Calu3 (cell line): ENCODE measurements around the gene TIMM22. TPM values are rescaled to one million over a fixed set of nuclear protein-coding genes. Genes with fewer than 3 reads are reported as not detected.
A peak's percentile ranks its signal among the peaks of the same experiment; 100 is the strongest.

Source experiments
- BruUV-seq: library from RNA; stranded (reverse); fragments of 400-500 nt; replicated peaks from 2 replicates; lab custom pipeline; 2021; lab: Mats Ljungman, UMichigan
- CTCF ChIA-PET: fragments of 300-600 bp; sonication (Branson Sonifier 250); formaldehyde crosslinking; loops from one replicate; lab custom pipeline; 2022; ENCODE audit warnings: antibody characterized with exemption; lab: Charles Lee
- DNase-seq: peaks from one replicate; pipeline ENCODE4 v3.0.0; 2022
- H3K27ac Mint-ChIP-seq: one replicate; pipeline ENCODE4 v1.8.0; 2022; ENCODE audit warnings: mixed read lengths; ENCODE audit not compliant: unreplicated experiment
- H3K27me3 Mint-ChIP-seq: one replicate; pipeline ENCODE4 v1.8.0; 2022; ENCODE audit warnings: mixed read lengths; ENCODE audit not compliant: unreplicated experiment
- H3K36me3 Mint-ChIP-seq: one replicate; pipeline ENCODE4 v1.8.0; 2022; ENCODE audit warnings: mild to moderate bottlenecking, moderate library complexity, mixed read lengths; ENCODE audit not compliant: insufficient read depth, unreplicated experiment
- H3K4me1 Mint-ChIP-seq: one replicate; pipeline ENCODE4 v1.8.0; 2022; ENCODE audit warnings: mild to moderate bottlenecking, low read depth, mixed read lengths; ENCODE audit not compliant: unreplicated experiment
- H3K4me3 Mint-ChIP-seq: one replicate; pipeline ENCODE4 v1.8.0; 2022; ENCODE audit warnings: mild to moderate bottlenecking, low read depth, moderate library complexity, mixed read lengths; ENCODE audit not compliant: unreplicated experiment
- H3K9me3 Mint-ChIP-seq: one replicate; pipeline ENCODE4 v1.8.0; 2022; ENCODE audit warnings: low read depth, mixed read lengths; ENCODE audit not compliant: unreplicated experiment
- CTCF ChIP-seq: fragments of 200-600 bp; IDR thresholded peaks from one replicate; pipeline ENCODE4 v1.8.0; 2022; ENCODE audit warnings: antibody characterized with exemption; ENCODE audit not compliant: unreplicated experiment
- intact Hi-C: fragments of 100-400 bp; cut with micrococcal nuclease; formaldehyde crosslinking; loops from one replicate; pipeline ENCODE4 v1.10.0; 2022; ENCODE audit not compliant: unreplicated experiment
- total RNA-seq: library from RNA; stranded (reverse); gene quantifications from 2 replicates; pipeline ENCODE4 v1.2.3, GENCODE V29; 2022

Gene TIMM22
- total RNA-seq, 1 experiment from 2014 or later = 7.2 TPM

- no TSS peak for BruUV-seq
- no peak for DNase-seq
Observed at GRCh38 chr17:1000597-1001461, 3.9 kb downstream of the TIMM22 start.

GRCh38 chr17:1001640-1002411, 4.9 kb downstream of the TIMM22 start:
- intact Hi-C loops = no loop called here
- DNase-seq = no peak
- BruUV-seq = no TSS peak
- Mint-ChIP-seq H3K9me3 (no peaks in the 10 kb centered on the region), H3K27me3 (no peaks in the 10 kb centered on the region), H3K27ac (peak overlapping the region; percentile 40), H3K4me1 (peaks cover 12% of the 10 kb centered on the region), H3K4me3 (no peak overlapping the region), H3K36me3 (peaks cover 71% of the 10 kb centered on the region)
- CTCF ChIA-PET = no interaction called here
- no peak for TF ChIP-seq CTCF

More at GRCh38 chr17:1000597-1001461, 3.9 kb downstream of the TIMM22 start:
- TF ChIP-seq CTCF = no peak
- Mint-ChIP-seq H3K4me1 (peaks cover 12% of the 10 kb centered on the region), H3K27ac (no peak overlapping the region), H3K36me3 (peaks cover 72% of the 10 kb centered on the region), H3K9me3 (no peaks in the 10 kb centered on the region), H3K4me3 (no peak overlapping the region), H3K27me3 (no peaks in the 10 kb centered on the region)
- CTCF ChIA-PET = no interaction called here
- intact Hi-C loops = no loop called here

DNA sequence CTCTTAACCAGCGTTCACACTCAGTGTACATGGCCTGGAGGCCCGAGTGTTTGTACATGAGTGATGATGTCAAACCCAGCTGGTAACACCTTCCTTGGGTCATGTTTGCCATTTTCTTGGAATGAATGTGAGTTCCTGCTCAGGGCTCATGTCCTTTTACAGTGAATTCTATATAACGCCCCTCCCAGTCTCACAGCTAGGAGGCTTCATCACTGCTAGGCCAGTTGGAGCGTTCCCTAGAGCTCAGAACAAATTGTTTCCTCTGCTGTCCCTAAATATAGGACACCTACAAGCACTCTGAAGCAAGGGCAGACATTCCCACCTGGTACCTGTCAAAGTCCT, 5.5 kb downstream of the TIMM22 start:
- Mint-ChIP-seq H3K4me3 (no peak overlapping the region), H3K27me3 (no peaks in the 10 kb centered on the region), H3K36me3 (peaks cover 65% of the 10 kb centered on the region), H3K9me3 (no peaks in the 10 kb centered on the region), H3K4me1 (peaks cover 12% of the 10 kb centered on the region), H3K27ac (peak overlapping the region; percentile 40)
- BruUV-seq = no TSS peak
- intact Hi-C loops = no loop called here
- CTCF ChIA-PET = interaction anchor here (0.6 kb wide), 1 partner anchor 78 kb away, joined by 4 read pairs; no protein-coding TSS in a partner anchor
- no peak for DNase-seq
- TF ChIP-seq CTCF = no peak

- Mint-ChIP-seq H3K4me1 (peaks cover 7% of the 10 kb centered on the region), H3K27ac (peak overlapping the region; percentile 40), H3K36me3 (peaks cover 62% of the 10 kb centered on the region), H3K27me3 (no peaks in the 10 kb centered on the region), H3K9me3 (no peaks in the 10 kb centered on the region), H3K4me3 (no peak overlapping the region)
- CTCF ChIA-PET = interaction anchor here (0.6 kb wide), 1 partner anchor 77 kb away, joined by 4 read pairs; no protein-coding TSS in a partner anchor
- DNase-seq = no peak
- BruUV-seq = no TSS peak
- no peak for TF ChIP-seq CTCF
- intact Hi-C loops = no loop called here
Observed at GRCh38 chr17:1002771-1003555, 6.0 kb downstream of the TIMM22 start.
